HG02759 (cell line): ENCODE measurements around the gene DYRK1A.

ENCODE experiments used
- ATAC-seq: cut with Tn5 transposase; IDR thresholded peaks from one replicate; pipeline ENCODE4 v1.9.1; 2021; ENCODE audit warnings: mild to moderate bottlenecking, moderate library complexity; ENCODE audit not compliant: unreplicated experiment

Gene DYRK1A

DNA sequence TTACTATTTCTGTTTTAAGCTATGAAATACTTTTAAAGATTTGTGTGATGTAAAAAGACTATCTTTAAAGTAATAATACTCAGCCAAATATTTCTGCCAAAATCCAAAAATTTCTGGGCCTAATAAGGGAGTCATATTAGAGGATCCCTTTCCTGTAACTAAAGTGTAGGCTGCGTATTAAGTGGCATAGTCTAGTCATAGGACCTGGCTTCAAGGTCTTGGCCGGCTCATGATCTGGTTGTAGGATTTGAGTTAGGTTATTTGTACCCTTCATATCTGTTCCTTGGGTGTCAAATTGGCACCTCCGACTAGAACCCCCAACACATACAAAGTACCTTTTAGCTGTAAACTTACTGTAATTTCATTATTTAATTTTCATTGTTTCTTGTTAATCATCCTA is 107.8 kb downstream of the DYRK1A start:
- no peak for ATAC-seq

DNA sequence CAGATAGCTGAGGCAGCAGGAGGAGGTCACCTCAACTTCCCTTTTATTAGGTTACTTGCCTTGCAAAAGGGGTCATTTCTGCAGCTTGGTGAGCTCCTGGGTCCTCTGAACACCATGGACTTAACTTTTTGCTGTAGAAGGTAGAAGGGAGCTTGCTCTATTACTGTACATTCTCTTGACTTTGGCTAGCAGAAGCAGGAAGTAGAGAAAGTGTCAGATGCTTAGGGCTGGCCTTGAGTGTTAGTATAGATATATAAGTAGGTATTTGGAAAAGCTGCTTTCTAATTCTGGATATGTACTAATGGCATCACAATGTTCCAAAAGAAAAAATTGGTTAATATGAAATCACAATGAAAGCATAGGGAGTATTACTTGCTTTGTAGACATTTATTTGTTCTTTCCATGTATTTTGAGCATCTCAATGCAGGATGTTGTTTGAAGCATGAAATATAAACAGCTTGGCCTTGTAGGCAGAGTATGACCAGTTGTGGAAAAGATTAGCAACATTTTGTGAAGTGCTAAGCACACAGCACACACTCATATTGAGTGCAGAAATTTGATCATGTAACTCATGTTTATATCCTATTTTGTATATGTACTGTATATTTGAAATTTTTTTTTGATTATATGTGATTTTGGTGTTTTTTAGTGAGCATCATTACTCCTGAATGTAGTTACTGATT is 108.8 kb downstream of the DYRK1A start:
- no peak for ATAC-seq

DNA sequence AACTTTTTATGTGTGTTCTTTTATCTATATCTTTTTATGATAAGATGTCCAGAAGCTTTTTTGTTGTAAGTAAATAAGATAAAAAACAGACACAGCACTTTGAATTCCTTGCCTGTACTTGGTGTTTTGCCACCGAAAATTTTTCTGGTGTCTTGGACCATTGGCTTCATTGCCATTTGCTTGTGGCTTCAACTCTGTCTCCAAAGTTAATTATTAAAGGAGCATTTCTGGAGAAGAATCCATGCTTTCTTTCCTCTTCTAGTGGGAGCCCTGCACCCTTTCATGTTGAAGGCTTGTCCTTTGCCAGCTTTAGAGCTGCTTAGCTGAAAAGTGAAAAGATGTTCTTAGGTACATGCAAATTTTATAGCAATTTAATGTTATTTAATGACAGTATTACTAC is 112.2 kb downstream of the DYRK1A start:
- no peak for ATAC-seq

DNA sequence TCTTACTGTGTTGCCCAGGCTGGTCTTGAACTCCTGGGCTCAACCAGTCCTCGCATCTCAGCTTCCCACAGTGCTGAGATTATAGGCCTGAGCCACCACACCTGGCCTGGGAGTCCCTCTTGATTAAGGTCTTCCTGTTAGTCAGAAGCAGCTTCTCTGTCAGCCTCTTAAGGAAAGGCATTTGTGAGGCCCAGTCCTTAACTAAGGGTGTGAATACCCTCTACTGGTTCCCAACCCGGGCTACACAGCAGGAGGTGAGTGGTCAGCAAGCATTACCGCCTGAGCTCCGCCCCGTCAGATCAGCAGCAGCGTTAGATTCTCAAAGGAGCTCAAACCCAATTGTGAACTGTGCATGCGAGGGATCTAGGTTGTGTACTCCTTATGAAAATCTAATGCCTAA is 117.2 kb downstream of the DYRK1A start:
- no peak for ATAC-seq

DNA sequence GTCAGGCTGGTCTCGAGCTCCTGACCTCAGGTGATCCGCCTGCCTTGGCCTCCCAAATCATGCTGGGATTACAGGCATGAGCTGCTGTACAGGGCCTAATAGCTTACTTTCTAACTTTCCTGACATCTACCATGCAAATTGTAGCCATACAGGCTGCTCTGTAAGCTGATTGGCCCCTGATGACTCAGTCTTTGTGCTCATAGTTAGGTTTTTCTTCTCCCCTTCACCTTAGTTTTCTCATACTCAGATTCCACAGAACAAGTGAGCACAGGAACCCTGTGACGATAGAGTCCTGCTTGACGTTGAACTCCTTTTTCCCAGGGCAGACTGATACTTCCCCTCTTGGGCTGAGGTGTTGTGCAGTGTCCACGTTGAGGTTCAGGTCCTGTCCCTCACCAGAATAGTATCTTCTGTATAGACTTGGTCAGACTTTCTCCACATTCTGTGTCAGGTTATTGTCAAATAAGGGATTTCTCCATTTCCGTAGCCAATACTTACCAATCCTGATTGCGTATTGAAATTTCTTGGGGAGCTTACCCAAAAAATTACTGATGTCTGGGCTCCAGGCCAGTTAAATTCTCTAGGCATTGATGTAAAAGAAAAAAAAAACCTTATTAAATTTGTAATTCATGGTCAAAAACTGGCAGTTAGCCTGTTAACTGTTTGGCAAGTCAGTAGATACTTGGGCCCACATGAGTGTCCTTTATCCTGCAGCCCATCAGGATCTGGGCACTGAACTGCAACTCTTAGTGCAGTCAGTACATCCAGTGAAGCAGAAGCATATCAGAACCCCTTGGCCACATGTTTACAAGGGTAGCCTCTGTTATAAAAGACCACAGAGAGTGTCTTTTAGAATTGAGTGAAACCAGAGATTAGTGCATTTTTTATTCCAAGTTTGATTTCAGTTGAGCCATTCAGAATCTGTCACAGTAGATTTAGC is 118.2 kb downstream of the DYRK1A start:
- ATAC-seq: no peak

DNA sequence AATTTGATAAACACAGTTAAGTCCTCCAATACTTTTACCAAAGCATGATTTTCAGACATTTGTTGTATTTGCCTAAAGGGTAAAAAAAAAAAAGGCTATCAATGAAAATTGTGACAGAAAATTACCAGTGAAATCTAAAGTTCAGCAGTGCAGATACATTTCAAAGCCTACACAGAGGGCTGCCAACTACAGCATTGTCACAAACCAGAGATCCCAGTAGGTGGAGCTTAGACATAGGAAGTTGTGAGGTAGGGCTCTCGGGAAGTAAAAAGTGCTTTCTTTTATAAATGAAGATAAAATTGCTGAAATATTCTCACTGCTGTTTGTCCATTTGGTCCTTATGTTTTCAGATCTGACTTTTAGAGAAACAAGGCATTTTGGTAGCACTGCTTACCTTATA is 123.0 kb downstream of the DYRK1A start:
- no peak for ATAC-seq

DNA sequence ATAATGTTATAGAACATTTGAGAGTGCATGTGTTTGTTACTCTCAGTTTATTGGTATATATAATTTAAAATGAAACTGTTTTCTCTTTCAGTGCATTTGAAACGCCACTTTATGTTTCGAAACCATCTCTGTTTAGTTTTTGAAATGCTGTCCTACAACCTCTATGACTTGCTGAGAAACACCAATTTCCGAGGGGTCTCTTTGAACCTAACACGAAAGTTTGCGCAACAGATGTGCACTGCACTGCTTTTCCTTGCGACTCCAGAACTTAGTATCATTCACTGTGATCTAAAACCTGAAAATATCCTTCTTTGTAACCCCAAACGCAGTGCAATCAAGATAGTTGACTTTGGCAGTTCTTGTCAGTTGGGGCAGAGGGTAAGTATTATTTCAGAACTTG is 123.5 kb downstream of the DYRK1A start:
- no peak for ATAC-seq

DNA sequence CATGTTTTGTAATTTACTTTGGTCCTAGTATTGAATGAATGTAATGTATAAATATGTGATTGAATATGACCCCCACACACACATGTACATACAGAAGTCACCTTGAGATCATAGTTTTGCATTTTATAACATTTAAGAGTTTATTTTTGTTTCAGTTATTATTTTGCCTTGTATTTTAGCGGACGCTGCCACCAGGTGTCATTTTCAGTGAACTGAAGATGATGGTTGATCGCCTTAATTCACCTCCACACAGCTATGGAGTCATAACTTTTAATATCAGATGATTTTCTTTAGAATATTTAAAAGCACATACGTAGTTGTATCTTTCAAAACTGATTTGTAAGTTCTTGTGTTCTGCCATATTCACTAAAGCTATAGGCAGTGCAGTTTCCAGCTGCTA is 130.4 kb downstream of the DYRK1A start:
- ATAC-seq: no peak

DNA sequence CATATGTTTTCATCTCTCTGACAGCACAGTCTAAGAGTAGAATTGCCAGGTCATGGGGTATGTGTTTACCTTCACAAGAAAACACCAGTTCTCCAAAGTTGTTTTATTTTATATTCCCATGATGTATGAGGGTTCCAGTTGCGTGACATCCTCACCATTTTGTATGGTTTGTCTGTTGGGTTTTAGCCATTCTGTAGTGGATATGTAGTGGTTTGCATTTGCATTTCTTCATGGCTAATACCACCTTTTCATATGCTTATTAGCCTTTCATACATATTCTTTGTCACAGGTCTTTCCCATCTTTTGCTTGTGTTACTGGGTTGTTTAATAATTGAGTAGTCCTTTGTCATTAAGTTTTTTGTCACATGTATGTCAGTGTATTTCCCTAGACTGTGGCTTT is 132.1 kb downstream of the DYRK1A start:
- ATAC-seq: no peak

DNA sequence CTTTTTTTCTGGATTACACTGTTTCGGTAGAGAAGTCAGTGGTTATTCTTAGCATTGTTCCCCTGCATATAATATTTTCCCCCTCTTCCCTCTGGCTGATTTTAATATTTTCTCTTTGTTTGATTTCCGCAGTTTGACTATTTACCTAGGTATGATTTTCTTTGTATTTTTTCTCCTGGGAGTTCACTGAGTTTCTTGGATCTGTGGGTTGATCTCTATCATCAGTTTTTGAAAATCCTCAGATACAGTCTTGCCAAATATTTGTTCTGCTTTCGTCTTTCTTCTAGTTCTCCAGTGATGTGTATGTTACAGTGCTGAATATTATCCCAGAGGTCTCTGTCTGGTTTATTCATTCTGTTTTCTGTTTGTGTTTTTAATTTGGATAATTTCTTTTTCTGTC is 136.4 kb downstream of the DYRK1A start:
- ATAC-seq: no peak

DNA sequence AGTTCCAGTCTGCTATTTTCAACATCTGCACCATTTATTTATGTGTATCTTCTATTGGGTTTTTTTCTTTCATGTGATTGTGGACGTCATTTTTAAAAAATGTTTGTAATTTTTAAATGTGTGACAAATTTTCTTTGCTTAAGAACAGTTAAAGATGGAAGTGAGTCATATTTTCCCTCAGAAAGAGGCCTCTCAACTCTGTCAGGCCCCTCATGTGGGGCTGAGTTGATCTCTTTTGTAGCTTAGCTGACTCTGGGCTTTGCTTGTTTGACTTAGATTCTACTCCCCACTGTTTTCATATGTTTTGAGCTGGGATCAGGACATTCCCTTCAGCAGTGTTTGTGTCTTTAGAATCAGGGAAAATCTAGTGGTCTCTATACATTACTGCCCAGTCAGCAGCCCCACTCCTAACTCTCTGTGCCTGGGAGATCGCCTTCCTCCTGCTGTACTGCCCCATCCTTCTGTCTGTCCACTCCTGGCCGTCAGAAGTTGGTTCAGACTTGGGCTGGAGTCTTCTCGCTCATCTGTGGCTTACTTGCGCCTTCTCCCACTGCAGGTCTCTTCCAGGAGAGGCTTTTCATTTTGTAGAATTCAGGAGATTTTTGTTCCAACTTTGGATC is 137.4 kb downstream of the DYRK1A start:
- ATAC-seq: no peak

DNA sequence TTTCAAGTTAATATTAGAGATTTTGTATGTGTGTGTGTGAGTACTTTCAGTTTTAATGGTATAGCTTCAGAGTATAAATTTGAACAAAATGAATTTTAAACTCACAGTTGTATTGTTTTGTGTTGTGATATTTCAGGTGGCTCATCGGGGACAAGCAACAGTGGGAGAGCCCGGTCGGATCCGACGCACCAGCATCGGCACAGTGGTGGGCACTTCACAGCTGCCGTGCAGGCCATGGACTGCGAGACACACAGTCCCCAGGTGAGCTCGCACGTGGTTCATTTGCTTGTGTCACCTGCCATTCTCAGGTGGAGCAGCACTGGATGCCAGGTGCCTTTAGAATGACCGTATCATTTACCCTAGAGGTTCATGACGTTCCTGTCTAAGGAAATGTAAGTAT is 139.4 kb downstream of the DYRK1A start:
- no peak for ATAC-seq

DNA sequence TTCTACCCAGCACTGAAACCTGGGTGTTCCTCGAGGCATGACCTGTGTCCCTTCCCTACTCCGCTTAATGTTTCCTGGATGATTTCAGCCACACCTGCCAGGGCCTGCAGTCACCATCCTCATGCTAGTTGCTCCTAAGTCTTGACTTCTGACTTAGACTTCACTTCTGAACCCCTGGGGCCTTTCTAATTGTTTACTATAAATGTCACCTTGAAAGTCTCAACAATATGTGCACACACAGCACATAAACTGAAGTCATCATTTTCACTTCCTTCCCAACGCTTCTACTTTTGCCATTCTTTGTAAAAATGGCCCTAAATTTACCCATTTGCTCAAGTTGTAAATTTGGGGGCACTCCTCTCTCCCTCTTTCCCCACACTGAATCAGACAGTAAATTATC is 141.1 kb downstream of the DYRK1A start:
- no peak for ATAC-seq

DNA sequence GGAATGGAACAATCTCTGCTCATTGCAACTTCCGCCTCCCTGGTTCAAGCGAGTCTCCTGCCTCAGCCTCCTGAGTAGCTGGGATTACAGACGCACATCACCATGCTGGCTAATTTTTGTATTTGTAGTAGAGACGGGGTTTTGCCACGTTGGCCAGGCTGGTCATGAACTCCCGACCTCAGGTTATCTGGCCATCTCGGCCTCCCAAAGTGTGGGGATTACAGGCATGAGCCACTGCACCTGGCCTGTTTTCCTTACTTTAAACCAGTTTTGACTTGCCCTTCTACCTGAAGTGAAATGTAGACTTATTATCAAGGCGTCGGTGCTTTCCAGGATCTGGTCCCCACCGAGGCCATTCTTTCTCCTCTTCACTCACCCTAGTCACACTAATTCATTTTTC is 141.8 kb downstream of the DYRK1A start:
- ATAC-seq: no peak

DNA sequence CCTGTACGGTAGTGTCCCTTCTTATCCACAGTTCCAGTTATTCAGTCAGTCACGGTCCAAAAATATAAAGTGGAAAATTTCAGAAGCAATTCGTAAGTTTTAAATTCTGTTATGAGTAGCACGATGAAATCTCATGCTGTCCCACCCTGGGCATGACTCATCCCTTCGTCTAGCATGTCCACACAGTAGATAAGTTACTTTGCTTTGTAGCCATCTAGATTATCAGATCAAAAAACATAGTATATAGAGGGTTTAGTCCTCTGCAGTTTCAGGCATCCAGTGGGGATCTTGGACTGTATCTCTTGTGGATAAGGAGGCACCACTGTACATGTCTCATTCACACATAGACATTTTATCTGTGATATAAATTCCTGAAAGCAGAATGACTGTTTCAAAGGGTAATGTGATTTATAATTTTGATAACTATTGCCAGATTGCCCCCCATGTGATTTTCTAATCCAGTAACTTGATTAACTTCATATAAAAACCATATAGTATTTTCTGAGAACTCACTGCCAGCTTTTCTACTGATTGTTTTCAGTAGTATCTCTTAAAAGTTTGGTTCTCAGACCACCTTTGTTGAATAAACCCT is 143.3 kb downstream of the DYRK1A start:
- no peak for ATAC-seq

DNA sequence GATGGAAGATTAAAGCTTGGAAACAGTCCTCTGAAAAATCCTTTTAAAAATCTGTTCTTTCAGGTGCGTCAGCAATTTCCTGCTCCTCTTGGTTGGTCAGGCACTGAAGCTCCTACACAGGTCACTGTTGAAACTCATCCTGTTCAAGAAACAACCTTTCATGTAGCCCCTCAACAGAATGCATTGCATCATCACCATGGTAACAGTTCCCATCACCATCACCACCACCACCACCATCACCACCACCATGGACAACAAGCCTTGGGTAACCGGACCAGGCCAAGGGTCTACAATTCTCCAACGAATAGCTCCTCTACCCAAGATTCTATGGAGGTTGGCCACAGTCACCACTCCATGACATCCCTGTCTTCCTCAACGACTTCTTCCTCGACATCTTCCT is 145.3 kb downstream of the DYRK1A start:
- ATAC-seq: no peak

DNA sequence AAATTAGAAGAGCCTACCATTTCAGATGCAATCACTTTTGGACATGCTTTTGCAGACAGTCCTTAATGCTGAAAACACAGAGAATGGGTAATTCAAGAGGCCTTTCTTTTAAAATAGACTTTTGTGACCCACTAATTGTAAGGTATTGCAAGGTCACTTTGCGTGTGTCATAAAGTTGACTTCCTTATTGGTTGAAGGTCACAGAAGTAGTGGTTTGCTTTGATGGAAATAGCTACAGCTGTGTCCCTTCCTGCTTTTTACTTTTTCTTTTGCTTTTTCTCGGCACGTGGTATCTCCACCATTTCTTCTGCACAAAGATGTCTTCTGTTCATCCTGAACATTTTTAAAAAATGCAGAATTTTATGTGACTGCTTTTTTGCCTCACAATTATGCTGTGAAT is 146.8 kb downstream of the DYRK1A start:
- ATAC-seq: no peak

DNA sequence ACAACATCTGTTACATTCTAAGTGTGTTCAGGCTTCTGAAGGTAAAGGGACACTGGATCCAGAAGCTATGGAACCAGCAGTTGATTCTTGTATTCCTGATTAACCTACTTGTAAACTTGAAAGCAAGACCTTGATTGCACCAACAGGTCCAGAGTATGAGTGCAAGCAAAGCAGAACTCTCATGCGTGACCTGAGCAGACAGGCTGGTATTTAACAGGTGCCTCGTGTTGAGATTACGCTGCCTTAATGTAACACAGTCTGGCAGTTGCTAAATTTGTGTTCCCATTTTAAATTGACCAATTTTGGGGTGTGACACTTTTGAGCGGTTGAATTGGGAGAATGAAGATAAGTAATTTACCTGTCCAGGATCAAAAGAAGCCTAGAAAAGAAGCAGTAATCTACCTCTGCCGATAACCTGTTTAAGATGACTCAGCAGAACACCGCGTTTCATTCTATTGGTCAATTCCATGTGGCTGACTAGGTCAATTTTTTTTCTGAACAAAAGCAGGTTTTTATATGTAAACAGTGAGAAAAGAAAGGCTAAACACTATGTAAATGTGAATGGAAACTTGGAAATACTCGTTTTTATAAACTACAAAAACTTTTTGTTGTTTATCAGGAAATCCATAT is 147.6 kb downstream of the DYRK1A start:
- no peak for ATAC-seq

DNA sequence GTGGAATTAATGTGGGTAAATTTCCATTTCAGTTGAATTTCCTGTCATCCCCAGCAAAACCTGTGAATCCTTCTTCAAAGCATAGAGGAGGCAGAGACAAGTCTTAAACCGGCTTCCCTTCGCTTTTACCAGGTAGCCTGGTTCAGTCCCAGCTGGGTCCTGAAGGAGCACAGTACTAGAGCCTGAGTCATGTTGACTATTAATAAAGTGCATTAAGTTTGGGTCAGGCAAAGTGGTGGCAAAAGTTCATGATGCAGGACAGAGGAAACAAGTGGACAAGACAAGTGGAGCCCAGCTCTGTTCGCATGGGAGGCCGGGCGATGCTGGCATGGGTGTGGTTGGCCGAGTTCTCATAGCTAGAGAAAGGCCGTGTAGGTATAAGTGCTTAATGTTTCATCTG is 150.4 kb downstream of the DYRK1A start:
- ATAC-seq: no peak

DNA sequence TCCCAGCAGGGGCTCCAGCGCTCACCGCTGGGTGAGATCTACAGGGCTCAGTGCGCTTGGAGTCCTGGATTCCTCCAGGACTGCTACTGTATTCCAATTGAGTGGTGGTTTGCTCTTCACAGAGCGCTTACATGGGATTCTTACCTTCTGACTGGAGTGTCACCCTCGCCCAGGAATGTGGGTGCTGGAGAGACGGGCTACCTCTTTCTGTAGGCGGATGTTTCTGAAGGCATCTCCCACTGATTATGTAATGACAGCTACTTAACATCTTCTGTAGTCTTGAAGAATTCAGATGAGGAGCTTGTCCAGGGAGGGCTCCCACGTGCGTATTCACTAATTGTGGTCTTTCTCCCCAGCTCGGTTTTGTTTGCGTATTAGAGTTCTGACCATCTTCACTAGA is 154.2 kb downstream of the DYRK1A start:
- ATAC-seq: no peak

DNA sequence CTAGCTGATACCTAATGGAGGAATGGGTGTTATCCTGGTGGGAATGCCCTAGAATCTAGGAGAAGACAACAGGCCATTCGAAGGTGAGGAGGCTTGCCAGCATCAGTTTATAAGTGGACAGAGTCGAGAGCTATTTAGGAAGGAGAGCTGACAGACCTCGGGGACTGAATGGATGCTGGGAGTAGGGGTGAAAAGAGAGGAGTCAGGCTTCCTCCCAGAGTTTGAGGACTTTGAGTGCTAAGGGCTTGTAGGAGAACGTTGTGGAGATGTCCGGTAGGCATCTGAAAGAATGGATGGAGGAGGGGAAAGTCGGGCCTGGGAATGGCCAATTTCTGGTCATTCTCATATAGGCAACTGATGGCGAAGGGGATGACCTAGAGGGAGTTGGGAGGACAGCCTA is 155.1 kb downstream of the DYRK1A start:
- ATAC-seq: no peak
